Activated CD4-positive, alpha-beta T cell treated with anti-CD3 and anti-CD28 coated beads, Interleukin-2, Interleukin-6, amounts not matched to agents 100 ng/mL and 50 ng/mL, durations not matched to agents 16 hours and 8 hours (primary cell): Measurements from ENCODE around the gene RABGAP1.
"Not testable (repeated sequence)": the region's sequence is repeated elsewhere in the genome, so short reads cannot be mapped to it uniquely, and the experiment has no call there.

Experiments used
- DNase-seq: peaks from one replicate; pipeline ENCODE4 v3.0.0-alpha.2; 2020

Gene RABGAP1

DNA sequence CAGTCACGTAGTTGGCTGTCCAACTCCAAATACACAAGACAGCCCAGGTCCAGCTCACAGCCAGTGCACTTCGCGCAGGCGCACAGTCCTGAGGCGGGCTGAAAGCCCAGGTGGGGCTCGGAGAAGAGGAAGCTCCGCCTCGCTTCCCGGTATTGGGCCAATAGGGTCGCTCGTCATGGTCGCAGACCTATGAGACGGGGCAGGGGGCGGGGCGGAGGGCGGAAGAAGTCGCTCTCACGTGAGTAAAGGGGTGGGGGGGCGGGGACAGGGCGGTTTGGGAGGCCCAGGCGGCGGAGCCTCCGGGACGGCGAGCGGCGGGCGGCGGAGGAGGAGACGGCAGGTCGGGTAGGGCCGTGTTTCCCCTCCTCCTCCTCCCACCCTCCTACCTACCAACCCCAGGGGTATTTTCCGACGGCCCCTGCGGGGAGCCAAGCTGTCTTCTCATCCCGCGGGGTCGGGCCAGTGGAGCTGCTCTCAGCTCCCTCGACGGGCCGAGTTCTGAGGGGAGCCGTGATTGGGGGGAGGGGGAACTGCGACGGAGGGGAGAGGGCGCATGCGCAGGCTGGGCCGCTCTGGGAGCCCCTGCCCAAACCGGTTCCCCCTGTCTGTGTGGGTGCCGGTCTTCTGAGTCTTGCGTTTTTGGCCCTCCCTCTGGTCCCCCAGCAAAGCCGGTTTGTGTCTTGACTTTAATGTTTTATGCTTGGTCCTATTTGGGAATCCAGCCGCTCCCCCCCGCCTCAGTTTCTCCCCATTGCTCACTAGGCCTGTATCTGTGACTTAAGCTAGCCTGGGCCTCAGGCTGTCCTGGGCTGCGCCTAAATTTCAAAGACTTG, at the start of gene RABGAP1:
Gene RABGAP1, plus strand, starts transcription at position 272 of the 833 bp plus-strand sequence. CDS start 16,040 bp downstream, outside the sequence.
- DNase-seq = peak; percentile 99

DNA sequence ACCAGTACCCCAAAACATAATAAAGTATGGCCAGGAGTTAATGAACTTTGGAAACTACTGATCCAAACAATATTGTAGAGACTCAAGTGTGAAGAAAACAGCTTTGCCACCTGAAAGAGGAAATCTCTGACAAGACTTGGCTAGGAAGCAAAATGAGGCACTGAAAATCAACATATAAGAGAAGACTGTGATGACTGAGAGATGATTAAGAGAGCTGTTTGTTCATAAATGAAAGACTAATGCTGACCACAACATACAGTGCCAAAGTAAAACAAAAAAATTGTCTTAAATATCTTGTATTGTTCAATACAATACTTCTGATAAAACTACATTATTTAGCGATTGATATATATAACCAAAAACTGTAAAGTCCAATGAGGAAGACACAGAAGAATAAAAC, 42.9 kb upstream of the RABGAP1 start:
- no peak for DNase-seq

DNA sequence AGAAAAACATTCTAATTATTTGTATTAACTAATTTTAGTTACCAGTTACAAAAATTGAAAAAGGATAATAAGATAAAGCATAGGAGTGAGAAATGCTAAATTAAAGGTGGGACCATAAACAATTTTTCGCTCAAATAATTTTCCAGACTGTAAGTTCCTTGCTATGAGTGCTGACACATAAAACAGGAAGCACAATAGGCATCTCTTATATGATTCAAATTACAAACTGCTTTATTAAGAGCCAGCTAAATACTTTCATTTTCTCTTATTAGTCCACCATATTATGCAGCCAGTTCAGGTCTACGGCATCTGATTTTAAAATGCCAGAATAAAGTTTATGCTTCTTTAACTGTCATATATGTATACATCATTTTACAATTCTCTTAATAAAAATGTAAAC, 40.0 kb upstream of the RABGAP1 start:
- no peak for DNase-seq

DNA sequence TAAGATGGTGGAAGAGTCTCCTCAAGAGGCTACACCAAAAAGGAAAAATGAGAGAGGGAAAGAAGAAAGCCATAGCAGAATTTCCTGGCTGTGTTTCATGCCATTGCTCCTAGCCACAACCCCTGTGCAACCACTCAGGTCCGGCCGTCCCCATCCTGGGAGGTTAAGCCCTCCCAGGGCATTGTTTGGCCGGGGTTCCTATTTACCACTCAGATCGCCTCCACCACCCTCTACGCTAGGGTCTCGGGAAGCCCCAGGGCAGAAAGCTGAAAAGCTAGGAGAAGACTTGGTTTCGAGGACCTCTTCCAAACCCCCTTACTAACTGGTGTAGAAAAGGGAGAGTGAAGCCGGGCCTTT, 36.4 kb upstream of the RABGAP1 start:
- DNase-seq = peak; percentile 51

DNA sequence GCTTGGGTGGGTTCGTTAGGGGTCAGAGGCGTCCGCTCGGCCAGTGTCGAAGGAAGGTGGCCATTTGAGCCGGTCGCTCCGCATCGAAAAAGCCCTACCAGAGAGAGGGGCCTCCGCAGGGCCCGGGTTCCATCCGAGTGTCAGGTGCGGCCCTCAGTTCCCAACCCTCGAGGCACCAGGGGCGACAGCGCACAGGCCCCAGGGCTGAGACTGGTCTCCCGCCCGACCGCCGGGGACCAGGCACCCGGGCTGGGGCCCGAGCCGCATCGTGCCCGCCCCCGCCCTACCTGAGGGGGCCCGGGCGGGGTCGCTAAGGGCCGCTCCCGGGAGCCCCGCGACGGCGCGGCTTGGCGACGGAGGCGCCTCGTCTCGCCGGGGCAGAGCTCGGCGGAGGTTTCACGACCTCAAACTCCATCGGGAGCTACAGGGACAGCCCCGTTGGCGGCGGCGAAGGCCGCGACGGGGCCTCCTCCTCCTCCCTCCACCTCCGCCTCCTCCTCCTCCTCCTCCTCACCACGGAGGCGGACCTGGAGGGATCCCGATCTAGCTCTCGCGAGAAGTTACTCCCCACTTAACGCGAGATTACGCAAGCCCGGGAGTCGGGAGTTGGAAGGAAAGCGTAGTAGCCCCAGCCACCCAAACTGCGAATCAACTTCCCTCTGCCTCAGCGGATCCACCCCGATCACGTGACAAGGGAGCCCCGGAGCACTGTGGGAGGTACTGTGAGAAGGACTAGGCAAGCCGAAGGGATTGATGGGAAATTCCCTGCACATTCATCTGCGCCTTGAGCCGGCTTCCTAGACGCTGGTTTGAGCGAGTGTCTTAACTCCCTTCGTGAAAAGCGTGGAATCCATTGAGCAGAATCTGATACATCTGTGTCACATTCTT, 35.8 kb upstream of the RABGAP1 start, which contains the start of gene RC3H2:
Gene RC3H2, minus strand, starts transcription at position 537 of the 888 bp plus-strand sequence. CDS start 7,850 bp downstream, outside the sequence.
- peak; percentile 99 for DNase-seq

DNA sequence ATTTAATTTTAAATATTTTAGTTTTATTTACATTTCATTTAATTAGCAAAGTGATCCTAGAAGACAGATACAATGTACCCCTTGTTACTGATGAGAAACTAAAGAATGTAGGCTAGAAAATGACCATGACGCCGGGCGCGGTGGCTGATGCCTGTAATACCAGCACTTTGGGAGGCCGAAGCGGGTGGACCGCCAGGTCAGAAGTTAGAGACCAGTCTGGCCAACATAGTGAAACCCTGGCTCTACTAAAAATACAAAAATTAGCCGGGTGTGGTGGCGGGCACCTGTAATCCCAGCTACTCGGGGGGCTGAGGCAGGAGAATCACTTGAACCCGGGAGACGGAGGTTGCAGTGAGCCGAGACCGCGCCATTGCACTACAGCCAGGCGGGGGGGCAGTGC, 34.7 kb upstream of the RABGAP1 start:
- DNase-seq = not testable (repeated sequence)

DNA sequence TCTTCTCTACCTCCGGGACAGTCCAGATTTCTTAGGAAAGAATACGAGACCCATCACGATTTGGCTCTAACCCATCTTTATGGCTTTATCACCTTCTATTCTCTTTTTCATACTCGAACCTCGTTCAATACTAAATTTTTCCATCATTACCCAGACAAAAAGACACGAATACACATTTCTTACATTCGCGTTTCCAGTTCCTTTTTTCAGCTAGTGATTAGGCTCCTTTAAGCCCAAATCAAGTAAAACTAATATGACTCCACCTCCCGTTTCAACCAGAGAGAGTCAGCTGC, 28.2 kb upstream of the RABGAP1 start:
- DNase-seq = no peak

DNA sequence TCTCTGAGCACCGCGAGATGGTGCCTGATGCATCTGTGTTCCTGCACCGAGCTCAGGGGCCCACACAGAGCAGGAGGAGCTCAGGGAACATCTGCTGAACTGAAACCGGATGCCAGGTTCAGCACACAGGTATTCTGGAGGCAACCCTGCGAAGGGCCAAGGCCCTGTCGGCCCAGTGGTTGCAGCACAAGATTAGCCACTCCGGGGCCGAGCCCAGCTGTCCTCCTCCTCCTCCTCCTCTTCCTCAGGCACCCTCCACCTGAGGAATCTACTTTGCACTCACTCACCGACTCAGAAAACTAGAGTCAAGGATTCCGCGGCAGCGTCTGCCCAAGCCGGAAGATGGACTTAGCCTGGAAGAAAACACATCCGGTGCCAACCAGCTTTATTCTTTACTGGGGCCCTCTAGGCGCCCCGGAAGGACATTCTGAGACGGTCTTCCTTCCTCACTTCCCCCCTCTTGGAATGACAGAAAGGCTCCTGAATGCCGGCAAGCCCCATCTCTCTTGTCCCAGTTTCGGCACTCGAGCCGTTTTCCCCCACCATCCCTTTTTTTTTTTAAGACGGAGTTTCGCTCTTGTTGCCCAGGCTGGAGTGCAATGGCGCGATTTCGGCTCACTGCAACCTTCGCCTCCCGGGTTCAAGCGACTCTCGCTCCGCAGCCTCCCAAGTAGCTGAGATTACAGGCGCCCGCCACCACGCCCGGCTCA, 27.7 kb upstream of the RABGAP1 start, which contains the start of gene ZBTB6:
Gene ZBTB6, minus strand, starts transcription at position 360 of the 710 bp plus-strand sequence. CDS start 1,251 bp downstream, outside the sequence.
- peak; percentile 84 for DNase-seq

DNA sequence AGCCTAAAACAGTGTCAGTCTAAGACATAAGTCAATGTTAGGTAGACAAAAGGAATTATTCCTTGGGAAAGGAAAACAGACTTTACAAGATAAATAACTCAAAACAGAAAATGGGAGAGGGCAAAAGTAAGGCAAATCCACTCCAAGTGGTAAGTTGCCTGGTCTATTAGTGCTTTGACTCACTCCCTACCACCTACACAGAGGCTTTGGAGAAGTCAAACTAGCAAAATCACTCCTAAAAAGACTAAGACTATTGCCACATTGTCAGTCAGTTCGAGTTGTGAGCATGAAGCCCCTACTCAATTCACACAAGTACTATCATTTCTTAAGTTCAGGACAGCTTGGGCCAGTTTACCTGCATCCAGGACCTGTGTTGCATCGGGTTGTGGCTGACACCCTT, 22.5 kb upstream of the RABGAP1 start:
- DNase-seq = no peak

DNA sequence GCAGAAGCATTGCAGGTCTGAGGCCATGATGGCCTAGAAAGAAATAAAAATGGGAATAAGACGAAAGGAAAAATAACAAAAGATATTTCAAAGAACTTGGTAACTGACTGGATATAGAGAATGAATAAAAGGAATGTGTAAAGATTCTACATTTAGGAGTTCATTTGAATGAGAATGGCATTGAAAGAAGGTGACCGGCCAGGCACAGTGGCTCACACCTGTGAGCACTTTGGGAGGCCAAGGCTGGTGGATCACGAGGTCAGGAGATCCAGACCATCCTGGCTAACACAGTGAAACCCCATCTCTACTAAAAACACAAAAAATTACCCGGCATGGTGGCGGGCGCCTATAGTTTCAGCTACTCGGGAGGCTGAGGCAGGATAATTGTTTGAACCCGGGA, 18.1 kb upstream of the RABGAP1 start:
- no peak for DNase-seq

DNA sequence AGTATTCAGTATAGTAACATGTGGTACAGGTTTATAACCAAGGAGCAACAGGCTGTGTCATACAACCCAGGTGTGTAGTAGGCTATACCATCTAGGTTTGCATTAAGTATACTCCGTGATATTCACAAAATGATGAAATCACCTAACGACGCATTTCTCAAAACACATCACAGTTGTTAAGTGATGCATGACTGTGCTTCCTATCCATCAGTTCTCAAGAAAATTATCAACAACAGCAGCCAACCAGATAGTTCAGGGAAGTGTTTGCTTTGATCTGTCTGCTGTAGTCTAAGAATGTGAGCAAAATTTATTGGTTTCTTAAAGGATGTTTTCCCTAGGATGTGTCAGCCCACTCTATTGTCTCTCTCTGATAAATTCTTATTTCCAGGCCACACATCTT, 16.9 kb upstream of the RABGAP1 start:
- no peak for DNase-seq

DNA sequence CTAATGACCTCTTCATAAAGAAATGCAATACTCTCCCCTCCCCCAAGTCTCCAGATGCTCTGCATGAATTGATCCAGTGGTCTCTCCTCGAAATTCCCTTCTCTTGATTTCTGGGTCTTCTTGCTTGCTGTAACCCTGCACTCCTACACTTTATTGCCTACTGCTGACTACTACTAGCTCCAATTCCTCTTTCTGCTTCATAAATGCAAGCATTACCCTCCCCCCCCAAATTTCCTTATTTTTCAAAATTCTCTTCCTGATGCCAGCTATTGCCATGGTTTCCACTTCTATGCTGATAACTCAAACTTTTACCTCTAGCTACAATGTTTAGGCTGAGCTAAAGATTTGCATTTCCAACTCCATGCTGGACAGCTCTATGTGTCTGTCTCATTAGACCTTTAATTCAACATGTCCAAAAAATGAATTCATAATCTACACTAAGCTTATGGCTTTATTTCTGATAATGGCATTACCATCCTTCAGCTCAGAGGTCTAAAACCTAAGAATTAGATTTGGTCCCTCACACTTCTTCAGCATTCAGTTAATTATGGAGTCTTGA, 10.9 kb upstream of the RABGAP1 start:
- DNase-seq = no peak

DNA sequence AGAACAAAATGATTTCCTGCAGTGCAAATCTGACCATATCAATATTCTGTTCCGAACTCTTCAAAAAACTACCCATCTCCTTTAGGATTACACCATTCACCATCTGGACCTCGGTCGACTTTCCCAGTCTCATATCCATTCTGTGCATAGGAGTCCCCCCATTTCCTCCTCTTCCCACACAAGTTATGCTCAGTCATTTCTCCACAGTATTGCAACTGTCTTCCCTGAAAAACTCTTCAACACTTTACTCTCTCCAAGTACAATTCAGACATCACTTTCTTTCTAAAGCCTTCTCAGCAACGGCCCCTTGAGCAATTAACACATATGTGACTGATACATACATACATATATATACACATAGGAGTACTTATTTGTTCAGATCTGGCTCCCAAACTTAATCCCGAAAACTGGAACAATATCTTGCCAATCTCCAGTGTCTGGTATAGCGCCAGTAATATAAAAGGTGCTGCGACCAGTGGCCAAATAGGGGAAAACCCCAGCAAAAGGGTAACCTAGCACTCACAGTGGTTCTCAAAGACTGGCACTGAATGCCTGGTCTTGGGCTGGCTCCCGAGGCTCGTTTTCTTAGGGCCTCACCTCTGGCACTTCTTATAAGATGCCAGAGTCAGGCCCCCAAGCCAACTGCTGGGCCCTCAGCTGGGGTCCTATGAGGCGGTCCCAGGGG, 10.1 kb upstream of the RABGAP1 start:
- no peak for DNase-seq

DNA sequence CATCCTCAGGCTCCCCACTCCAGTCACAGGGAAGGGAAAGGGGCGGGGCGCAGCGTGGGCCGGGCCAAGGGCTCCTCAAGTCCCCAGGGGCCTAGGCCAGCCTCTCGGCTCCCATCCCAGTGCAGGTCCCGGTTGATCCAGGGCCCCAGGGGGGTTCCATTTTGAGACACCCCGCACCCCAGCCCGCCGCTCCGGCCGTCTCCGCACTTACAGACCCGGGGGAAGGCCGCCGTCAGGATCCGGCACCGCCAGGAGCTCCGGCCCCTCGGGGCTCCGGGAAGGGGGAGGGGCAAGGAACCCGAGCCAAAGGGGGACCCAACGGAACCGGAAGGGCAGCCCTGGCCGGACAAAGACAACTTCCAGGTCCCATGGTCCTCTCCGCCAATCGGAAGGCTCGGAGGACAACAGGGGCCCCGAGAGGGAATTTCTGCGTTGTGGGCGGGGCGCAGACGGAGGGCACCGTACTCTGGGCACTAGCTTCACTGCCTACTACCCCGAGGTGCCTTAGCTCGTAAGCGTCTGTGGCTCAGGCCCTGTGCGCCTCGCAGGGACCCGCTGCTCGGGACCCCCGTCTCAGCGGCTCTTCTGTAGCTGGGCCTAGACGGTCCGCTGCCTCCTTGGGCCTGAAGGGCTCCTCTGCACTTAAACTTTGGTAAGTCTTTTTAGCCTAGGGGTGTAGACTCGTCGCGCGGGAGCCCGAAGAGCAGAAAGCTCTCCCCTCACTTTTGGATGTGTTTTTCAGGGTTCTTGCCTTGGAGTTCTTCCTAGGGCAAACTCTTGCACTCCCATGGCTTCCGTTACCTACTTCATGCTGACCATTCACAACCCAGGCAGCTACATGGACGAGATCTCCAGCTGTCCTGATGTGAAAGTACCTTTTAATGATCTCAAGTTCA, 9.3 kb upstream of the RABGAP1 start, which contains the start of gene ZBTB26:
Gene ZBTB26, minus strand, starts transcription at position 287 of the 896 bp plus-strand sequence. CDS start 11,578 bp downstream, outside the sequence.
- peak; percentile 96 for DNase-seq

DNA sequence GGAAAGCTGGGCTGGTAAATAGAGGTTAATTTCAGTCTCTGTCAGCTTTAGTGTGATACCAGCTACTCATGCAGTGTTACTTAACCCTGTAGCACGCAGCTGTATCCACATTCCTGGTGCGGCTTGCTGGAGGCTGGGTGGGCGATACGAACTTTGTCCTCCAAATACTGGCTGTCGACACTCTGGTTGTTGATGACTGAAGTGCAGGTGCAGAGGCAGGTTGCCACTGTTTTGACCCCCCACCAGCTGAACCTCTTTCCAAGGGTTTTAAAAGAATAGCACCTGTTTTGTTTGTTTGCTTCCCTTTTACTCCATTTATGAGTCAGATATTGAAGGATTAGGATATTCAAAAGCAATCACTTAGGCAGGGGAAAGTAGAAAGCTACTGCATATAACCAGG, 4.4 kb upstream of the RABGAP1 start:
- DNase-seq = no peak

DNA sequence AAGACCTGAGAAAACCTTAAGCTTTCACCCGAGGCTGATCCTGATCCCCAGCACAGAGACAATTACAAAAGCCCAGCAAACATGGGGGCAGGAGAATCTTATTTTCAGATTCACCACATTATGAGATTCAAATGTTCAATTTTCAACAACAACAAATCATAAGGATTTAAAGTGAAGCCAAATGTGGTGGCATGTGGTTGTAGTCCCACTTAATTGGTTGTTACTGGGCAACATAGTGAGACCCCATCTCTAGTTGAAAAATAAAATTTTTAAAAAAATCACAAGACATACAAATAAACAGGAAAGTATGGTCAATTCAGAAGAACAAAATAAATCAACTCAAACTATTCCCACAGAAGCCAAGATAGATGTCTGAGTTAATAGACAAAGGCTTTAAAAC, 3.9 kb upstream of the RABGAP1 start:
- DNase-seq = no peak

DNA sequence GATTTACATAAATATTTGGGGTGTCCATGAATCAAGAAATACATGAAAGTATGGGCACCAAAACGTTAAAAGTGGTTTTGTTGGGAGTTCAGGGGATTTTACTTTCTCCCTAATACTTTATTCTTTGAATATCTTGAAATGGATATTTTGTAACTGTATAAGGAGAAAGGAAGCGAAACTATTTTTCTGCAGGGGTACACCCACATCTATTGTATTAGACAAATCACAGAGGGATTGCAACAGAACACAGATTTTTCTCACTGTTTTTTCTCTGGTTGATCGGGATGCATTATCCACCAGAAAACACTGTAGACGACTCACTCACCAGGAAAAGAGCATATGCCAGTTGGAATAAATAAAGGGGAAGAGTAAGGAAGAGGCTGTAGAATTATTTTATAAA, 1.2 kb upstream of the RABGAP1 start:
- DNase-seq = no peak

DNA sequence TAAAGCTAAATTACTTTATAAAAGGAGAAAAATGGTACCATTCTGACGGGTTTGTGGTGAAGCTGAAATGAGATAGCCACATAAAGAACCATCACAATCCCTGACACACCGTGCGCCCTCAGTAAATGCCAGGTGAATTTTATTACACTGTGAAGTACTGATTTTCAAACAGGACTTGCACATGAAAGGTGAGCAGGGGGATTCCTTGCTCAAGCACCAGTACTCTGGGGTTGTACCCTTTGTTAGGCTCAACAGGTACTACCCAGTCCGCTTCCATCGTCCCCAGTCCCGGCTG, 419 bp upstream of the RABGAP1 start:
- DNase-seq = no peak

DNA sequence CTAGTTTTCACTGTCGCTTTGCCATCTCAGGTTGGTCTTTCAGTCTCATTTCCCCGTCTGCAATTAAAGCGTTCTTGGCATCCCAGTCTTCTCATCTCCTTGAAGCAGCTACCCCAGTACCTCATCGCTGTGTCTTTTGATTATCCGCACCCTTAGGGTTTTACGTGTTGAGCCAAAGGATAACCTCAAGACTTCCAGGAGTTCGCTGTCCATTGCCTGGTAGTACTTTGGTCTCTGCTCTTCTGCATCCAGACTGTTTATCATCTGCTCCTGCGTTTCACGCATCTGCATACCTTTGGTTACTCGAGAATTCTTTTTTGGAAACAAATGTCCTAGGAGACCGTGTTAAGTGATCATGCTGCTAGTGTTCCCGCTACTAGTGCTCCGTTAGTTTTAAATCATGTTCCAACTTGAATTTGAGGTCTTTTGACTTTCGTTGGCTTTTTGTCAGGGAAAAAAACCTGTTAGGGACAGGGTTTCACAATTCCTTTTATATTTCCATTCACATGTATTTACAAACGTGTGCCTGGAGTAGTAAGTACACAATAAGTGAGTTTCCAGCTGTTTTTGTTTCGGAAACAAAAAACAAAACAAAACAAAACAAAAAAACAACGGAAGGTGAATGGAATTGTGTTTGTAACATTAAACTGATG, 888 bp downstream of the RABGAP1 start:
- DNase-seq = peak; percentile 12

DNA sequence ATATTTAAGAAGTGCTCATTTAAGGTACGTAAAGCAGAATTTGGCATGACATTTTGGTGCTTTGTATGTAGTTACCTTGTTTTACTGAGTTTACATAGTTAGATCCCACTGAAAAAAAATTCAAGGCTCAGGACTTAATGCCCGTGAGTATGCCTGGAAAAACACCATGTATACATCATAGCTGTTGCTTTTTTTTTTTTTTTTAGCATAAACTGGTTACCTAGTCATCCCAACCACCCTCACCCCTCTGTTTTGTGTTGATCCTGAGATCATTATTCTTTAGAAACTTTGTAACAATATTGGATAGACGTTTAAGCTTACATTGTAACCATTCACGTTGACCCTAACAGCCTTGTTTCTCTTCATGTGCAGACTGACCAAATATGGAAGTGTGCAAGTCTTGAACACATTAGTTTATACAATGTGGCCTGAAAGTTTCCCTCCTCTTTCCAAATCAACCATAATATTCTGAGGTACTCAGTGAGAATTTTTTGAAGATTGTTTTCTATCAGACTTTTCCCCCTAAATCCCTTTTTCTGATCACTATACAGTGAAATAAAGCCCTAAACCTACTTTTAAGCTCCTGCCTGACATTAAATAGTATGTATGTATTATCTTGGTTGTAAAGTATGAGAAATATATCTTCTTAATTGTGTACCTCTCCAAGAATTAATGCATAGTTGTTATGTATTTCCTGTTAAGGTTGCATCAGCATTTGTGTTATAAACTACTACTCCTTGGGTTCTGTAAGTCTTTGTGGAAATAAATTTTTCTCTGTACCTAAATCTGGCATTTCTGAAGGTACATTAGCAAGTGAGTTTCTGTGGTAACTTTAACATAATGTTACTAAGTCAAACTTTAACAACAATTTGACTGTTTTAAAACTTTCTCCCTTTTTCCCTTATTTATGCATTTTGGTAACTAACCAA, 4.4 kb downstream of the RABGAP1 start:
- DNase-seq = no peak
